Measurements from ENCODE around the gene DNAJB1. TPM values are rescaled to one million over a fixed set of nuclear protein-coding genes. Genes with fewer than 3 reads are reported as not detected.

The DNAJB1 gene
- total RNA-seq, 1 experiment from 2014 or later, result 71.6 TPM

- no peak for TF ChIP-seq CTCF (IDR thresholded peaks at IDR 0.05; ENCODE audit: unreplicated experiment)
- no peak for DNase-seq (ENCODE audit: unreplicated experiment)
- Mint-ChIP-seq H3K4me1 (ENCODE audit: insufficient read depth, unreplicated experiment) (peaks cover 14% of the 10 kb centered on the region), H3K27me3 (ENCODE audit: insufficient read depth, unreplicated experiment) (no peaks in the 10 kb centered on the region), H3K27ac (ENCODE audit: low read depth, unreplicated experiment) (no peak overlapping the region), H3K4me3 (ENCODE audit: unreplicated experiment) (no peak overlapping the region), H3K9me3 (ENCODE audit: unreplicated experiment) (no peaks in the 10 kb centered on the region), H3K36me3 (ENCODE audit: insufficient read depth, unreplicated experiment) (peaks cover 46% of the 10 kb centered on the region)
- CTCF ChIA-PET, result interaction anchor here (0.6 to 2.0 kb wide), 8 partner anchors 7 to 342 kb away, joined by 3 to 12 read pairs (median 3); no protein-coding TSS in a partner anchor
- BruUV-seq (replicated peaks), result no TSS peak
- POLR2A ChIA-PET, result interaction anchor here (0.6 to 0.7 kb wide), 2 partner anchors 12 to 972 kb away, joined by 3 to 4 read pairs; no protein-coding TSS in a partner anchor
- intact Hi-C loops (cut with micrococcal nuclease), result loop anchor here (5.0 kb wide), 2 partner anchors 36 to 111 kb away; no protein-coding TSS in a partner anchor
These were observed 44.9 kb downstream of the DNAJB1 start for GRCh38 chr19:14473073-14473977.

DNA sequence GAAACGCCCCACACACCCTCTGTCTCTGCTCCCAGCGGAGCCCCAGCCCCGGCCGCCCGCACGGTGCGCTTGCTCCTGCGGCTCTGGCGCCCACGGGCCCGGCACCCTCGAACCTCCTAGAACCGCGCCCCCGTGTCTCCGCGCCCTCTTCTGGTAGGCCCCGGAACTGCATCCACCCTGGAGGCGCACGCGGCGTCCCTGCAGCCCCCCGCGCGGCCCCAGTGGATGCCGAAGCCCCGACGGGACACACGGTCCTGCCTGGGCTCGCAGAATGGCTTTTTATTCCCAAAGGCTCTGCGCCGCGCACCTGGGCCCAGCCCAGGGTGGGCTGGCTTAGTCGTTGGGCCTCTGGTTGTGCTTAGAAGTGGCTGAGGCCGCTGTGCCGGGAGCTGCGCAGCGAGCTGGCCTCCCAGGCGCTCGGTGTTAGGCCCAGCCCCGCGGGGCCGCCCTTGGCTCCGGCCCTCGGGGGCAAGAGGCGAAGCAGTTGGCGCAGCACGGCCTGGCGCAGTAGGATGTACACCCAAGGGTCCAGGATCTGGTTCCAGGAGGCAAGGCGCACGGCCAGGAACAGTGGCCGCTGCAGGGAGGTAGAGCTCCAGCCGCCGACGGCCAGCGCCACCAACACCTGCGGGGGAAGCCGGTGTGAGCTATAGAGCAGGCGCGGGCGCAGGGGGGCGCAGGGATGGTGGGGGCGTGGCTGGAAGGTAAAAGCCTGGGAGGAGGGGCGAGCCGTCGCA is 45.8 kb downstream of the DNAJB1 start:
- peaks cover 46% of the 10 kb centered on the region for H3K36me3 Mint-ChIP-seq (ENCODE audit: insufficient read depth, unreplicated experiment)
- peak; percentile 59 for DNase-seq (ENCODE audit: unreplicated experiment)
- no peaks in the 10 kb centered on the region for H3K27me3 Mint-ChIP-seq (ENCODE audit: insufficient read depth, unreplicated experiment)
- peaks cover 14% of the 10 kb centered on the region for H3K4me1 Mint-ChIP-seq (ENCODE audit: insufficient read depth, unreplicated experiment)
- BruUV-seq (replicated peaks), result no TSS peak
- ChIA-PET POLR2A (no interaction called here), CTCF (interaction anchor here (0.6 to 2.0 kb wide), 11 partner anchors 8 to 437 kb away, joined by 3 to 12 read pairs (median 3); no protein-coding TSS in a partner anchor)
- no peak overlapping the region for H3K27ac Mint-ChIP-seq (ENCODE audit: low read depth, unreplicated experiment)
- H3K4me3 Mint-ChIP-seq (ENCODE audit: unreplicated experiment), result no peak overlapping the region
- TF ChIP-seq CTCF (IDR thresholded peaks at IDR 0.05; ENCODE audit: unreplicated experiment), result peak; percentile 98
- H3K9me3 Mint-ChIP-seq (ENCODE audit: unreplicated experiment), result no peaks in the 10 kb centered on the region
- intact Hi-C loops (cut with micrococcal nuclease), result loop anchor here (5.0 kb wide), 2 partner anchors 35 to 110 kb away; no protein-coding TSS in a partner anchor

DNA sequence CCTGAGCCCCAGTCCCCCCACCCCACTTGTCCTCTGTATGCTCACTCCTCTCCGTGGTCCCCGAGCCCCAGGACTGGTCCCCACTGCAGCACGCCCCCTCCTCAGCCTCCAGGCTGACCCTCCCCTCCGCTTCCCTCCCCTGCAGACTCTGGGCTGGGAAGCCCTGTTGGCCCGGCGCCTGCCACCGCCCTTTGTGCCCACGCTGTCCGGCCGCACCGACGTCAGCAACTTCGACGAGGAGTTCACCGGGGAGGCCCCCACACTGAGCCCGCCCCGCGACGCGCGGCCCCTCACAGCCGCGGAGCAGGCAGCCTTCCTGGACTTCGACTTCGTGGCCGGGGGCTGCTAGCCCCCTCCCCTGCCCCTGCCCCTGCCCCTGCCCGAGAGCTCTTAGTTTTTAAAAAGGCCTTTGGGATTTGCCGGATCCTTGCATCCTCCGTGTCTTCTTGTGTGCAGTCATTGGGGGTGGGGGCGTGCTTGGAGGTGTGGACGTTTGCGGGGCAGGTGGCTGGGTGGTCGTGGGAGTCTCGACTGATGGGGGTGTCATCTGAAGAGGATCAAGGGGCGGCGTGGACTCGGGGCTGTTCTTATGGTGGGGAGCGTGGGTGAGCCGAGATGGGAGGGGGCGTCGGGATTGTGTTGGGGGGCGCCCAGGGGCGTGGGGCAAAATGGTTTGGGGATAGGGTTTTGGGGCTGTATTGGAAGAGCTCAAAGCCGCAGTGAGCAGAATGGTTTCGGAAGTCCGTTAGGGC is 46.6 kb downstream of the DNAJB1 start:
- peaks cover 8% of the 10 kb centered on the region for H3K4me1 Mint-ChIP-seq (ENCODE audit: insufficient read depth, unreplicated experiment)
- H3K4me3 Mint-ChIP-seq (ENCODE audit: unreplicated experiment), result no peak overlapping the region
- H3K9me3 Mint-ChIP-seq (ENCODE audit: unreplicated experiment), result no peaks in the 10 kb centered on the region
- POLR2A ChIA-PET, result no interaction called here
- no peak overlapping the region for H3K27ac Mint-ChIP-seq (ENCODE audit: low read depth, unreplicated experiment)
- H3K36me3 Mint-ChIP-seq (ENCODE audit: insufficient read depth, unreplicated experiment), result peaks cover 49% of the 10 kb centered on the region
- TF ChIP-seq CTCF (IDR thresholded peaks at IDR 0.05; ENCODE audit: unreplicated experiment), result no peak
- DNase-seq (ENCODE audit: unreplicated experiment), result no peak
- intact Hi-C loops (cut with micrococcal nuclease), result loop anchor here (5.0 kb wide), 2 partner anchors 34 to 109 kb away; no protein-coding TSS in a partner anchor
- no TSS peak for BruUV-seq (replicated peaks)
- H3K27me3 Mint-ChIP-seq (ENCODE audit: insufficient read depth, unreplicated experiment), result no peaks in the 10 kb centered on the region
- CTCF ChIA-PET, result interaction anchor here (0.7 to 2.0 kb wide), 7 partner anchors 9 to 436 kb away, joined by 3 to 12 read pairs (median 3); no protein-coding TSS in a partner anchor
